Measurements from ENCODE around the gene OR10C1.

OR10C1 gene

DNA sequence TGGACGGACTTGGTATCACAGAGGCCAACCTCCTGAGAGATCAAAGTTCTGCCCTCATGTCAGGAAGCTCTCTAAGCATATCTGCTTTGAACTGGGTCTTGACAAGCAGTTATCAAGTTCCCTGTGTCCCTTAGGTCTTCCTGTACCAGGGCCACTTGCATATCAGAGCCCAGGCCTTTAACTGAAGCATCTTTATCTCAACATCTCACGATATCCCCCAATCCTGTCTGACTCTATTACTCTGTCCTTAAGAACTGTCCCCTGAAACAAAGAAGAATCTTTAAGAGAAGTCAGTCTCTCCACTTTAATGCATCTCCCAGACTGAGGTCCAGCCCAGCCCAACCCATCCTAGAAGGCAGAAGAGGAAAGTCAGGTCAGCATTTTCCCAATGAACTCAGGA lies 40.5 kb downstream of the OR10C1 start:
- DNase-seq = no peak

DNA sequence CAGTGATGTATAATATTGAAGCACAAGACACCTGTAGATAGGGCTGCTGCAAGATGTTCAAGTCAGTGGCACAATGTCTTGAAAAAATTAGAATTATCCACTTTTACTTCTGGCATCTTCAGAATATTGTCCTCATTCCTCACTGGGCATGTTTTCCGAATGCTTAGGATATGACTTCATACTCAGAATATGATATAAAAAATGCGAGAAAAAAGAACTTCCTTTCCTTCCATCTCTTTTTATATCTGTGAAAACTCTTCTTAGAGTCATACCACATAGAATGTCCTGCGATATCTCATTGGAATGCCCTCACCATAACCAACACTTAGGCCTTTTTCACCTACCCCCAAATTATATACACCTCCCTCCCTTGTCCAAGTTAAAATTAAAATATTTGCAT lies 44.1 kb downstream of the OR10C1 start:
- no peak for DNase-seq

DNA sequence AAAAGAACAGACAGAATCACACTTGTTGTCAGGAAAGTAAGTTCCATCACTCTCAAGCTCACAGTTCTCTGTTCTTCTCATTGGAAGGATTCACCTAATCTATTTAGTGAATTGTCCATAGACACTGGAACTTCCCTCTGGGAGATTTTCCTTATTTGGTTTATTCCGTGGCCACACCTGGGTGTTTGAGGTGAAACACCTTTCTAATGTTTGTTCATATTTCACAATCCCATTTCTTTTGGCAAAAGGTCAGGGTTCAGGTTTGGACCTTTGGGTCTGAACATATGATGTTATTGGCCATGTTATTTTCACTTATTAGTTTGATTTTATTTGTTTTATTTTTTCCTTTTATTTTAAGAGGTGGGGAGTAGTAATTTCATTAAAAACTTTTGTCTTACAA lies 44.6 kb downstream of the OR10C1 start:
- no peak for DNase-seq

DNA sequence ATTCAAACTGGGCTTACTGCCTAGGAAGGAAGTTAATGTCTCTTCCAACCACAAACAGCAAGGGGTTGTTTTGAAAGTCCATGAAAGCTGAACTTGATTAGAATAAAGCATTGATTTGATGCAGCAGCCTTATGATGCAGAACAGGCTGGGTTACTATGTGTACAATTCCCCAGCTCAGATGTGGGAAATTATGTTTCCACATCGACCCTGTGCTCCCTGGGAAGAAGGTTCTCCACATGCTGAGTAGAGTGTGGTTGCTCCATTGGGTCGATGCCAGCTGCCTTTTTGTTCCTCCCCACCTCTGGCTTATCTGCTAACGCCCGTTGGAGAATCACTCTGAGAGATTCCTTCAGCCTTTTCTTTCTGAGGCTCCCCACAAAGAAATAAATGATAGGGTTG lies 47.5 kb downstream of the OR10C1 start:
- DNase-seq = peak; percentile 4

DNA sequence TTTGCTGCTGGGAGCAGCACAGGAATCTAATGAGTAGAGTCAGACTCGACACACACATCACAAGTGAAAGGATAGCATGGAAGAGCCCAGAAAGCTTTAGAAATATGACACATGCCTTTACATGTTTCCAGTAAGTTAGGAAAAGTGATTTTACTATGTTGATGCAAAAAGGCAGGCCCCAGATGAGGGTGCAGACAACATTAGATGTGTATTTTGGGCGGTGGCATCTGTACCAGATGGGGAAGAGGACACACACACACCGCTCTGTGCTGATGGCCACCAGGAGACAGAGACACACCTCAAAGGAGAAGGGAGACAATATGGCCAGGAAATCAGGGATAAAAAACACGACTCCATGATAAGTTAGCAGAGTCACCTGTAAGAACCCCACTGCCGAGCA lies 48.0 kb downstream of the OR10C1 start:
- DNase-seq = no peak

DNA sequence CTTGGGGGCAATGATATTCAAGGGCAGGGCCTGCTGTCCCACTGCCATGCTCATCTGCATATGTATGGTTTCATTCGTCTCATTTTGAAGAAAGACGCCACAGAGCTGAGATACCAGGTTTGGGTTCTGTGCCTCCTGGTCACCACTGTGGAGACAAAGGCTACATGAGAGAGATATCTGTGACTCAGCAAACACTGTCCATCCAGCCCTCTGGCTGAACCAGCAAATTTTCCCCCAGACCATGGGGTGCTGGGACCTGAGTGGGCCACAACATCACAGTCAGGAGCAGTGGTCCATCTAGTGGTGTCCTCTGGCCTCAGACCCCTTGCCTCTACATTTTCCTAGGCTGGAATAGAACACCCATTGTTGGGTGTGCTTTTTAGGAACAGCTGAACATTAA lies 48.6 kb downstream of the OR10C1 start, which contains the start of gene MAS1L:
MAS1L (minus strand) TSS at position 297 of the 400 bp plus-strand sequence; CDS start at position 243, 54 bp downstream.
- DNase-seq = no peak

DNA sequence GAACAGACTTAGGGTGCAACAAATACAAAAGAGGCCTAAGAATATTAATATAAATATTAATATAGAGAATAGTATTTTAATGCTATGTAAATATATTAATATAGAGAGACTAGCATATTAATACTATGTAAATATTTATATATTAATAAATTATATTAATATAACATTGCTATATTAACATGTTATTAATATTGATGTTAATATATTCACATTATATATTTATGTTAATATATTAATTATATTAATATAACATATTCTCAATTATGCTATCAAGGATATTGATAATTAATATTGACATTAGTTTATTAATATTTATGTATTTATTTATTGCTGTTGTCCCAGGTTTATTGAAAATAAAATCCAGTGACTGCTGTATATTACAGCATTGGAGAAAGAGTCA lies 49.8 kb downstream of the OR10C1 start:
- DNase-seq = no peak

DNA sequence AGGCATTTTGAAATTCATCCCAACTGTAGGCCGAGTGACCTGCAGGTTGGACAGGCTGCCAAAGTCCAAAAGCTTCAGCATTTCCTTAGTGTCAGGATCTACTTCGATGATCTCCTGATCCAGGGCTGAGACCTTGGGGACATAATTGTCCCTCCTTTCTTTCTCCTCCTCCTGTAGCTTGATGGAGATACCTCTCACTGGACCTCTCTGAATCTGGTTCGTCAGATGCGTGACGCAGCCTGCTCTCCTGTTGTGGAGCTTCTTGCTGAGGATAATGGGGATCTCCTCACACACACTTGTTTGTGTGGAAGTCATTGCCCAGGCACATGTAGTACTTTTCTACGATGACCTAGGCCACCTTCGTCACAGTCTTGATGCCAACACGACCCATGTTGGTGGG lies 50.2 kb downstream of the OR10C1 start:
- DNase-seq = no peak

DNA sequence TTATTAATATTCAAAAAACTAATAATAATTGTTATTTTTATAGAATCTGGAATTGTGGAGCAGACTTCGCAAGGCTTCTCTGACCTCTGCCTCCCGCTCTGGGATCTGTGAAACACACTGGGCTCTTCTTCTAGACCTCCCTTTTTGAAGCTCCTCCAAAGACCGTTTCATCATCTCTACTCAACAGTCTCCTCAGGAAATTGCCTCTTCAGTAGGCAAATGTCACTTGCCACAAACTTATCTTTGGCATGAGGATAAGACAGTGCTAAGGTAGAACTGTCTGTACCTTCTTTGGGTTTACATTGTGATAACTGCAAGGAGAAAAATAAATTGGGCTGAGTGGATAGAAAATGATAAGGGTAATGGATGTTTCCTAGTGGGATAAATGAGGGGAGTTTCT lies 50.9 kb downstream of the OR10C1 start:
- DNase-seq = no peak

DNA sequence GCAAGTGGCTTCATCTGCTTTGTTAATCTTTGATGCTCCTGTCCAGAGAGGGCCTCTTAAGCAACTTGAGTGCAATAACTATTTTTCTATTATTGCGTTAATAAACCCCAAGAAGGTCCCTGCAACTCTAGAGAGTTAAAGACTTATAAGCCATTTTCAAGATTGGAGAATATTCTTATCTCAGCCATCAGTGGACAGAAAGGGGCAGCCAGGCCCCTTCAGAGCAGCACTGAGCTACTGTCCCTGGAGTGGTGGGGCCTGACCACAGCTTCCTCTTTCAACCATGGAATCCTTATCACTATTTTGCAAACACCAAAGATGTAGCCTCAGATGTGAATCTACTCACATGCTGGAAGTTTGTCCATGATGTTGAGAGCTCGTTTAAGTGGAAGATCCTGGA lies 51.4 kb downstream of the OR10C1 start:
- DNase-seq = no peak
